IPS-11a (cell line): ENCODE data around the gene CAMTA1.
"Not testable (repeated sequence)": the region's sequence is repeated elsewhere in the genome, so short reads cannot be mapped to it uniquely, and the experiment has no call there.

Experiments
- H3K4me3 ChIP-seq: one replicate; pipeline ENCODE4 v1.5.1; 2013; ENCODE audit warnings: low read depth, low read length, control low read depth

The CAMTA1 gene

GRCh38 chr1:7375329-7375728 lies 590.1 kb downstream of the CAMTA1 start:
- no peak overlapping the region for H3K4me3 ChIP-seq

GRCh38 chr1:7375781-7376660 lies 590.8 kb downstream of the CAMTA1 start:
- H3K4me3 ChIP-seq = no peak overlapping the region

GRCh38 chr1:7376676-7377075 lies 591.4 kb downstream of the CAMTA1 start:
- no peak overlapping the region for H3K4me3 ChIP-seq

GRCh38 chr1:7378346-7379130 lies 593.3 kb downstream of the CAMTA1 start:
- H3K4me3 ChIP-seq = no peak overlapping the region

- H3K4me3 ChIP-seq = no peak overlapping the region
Observed at GRCh38 chr1:7379441-7379971, 594.3 kb downstream of the CAMTA1 start.

- not testable (repeated sequence) for H3K4me3 ChIP-seq
Observed at GRCh38 chr1:7380068-7380467, 594.8 kb downstream of the CAMTA1 start.

- no peak overlapping the region for H3K4me3 ChIP-seq
Observed at GRCh38 chr1:7380712-7381111, 595.5 kb downstream of the CAMTA1 start.

- not testable (repeated sequence) for H3K4me3 ChIP-seq
Observed at GRCh38 chr1:7381729-7382128, 596.5 kb downstream of the CAMTA1 start.

GRCh38 chr1:7382971-7383370 lies 597.7 kb downstream of the CAMTA1 start:
- H3K4me3 ChIP-seq = no peak overlapping the region

- H3K4me3 ChIP-seq = no peak overlapping the region
Observed at GRCh38 chr1:7383671-7384520, 598.6 kb downstream of the CAMTA1 start.

GRCh38 chr1:7384679-7385078 lies 599.4 kb downstream of the CAMTA1 start:
- no peak overlapping the region for H3K4me3 ChIP-seq

- no peak overlapping the region for H3K4me3 ChIP-seq
Observed at GRCh38 chr1:7385471-7386225, 600.4 kb downstream of the CAMTA1 start.

- no peak overlapping the region for H3K4me3 ChIP-seq
Observed at GRCh38 chr1:7386226-7387052, 601.2 kb downstream of the CAMTA1 start.

GRCh38 chr1:7387053-7387927 lies 602.0 kb downstream of the CAMTA1 start:
- H3K4me3 ChIP-seq = no peak overlapping the region

GRCh38 chr1:7388141-7388487 lies 602.9 kb downstream of the CAMTA1 start:
- no peak overlapping the region for H3K4me3 ChIP-seq

- H3K4me3 ChIP-seq = no peak overlapping the region
Observed at GRCh38 chr1:7388488-7389185, 603.4 kb downstream of the CAMTA1 start.

- H3K4me3 ChIP-seq = no peak overlapping the region
Observed at GRCh38 chr1:7389201-7389905, 604.1 kb downstream of the CAMTA1 start.
